Activated naive CD4-positive, alpha-beta T cell treated with anti-CD3 and anti-CD28 coated beads for 36 hours (primary cell): ENCODE data around the gene SCML2. TPM values are rescaled to one million over a fixed set of nuclear protein-coding genes. Genes with fewer than 3 reads are reported as not detected.
"Not testable (repeated sequence)": the region's sequence is repeated elsewhere in the genome, so short reads cannot be mapped to it uniquely, and the experiment has no call there.

Source experiments
- CTCF ChIA-PET: fragments of 350-600 bp; sonication (Branson Sonifier 250); formaldehyde crosslinking; loops from one replicate; lab custom pipeline; 2021; ENCODE audit warnings: antibody characterized with exemption; lab: Charles Lee
- DNase-seq: peaks from one replicate; pipeline ENCODE4 v3.0.0-alpha.2; 2020
- H3K27ac Mint-ChIP-seq: one replicate; pipeline ENCODE4 v1.8.0; 2021; ENCODE audit warnings: mild to moderate bottlenecking, mixed read lengths
- H3K27me3 Mint-ChIP-seq: one replicate; pipeline ENCODE4 v1.8.0; 2021; ENCODE audit warnings: low read depth, mixed read lengths
- H3K36me3 Mint-ChIP-seq: one replicate; pipeline ENCODE4 v1.8.0; 2021; ENCODE audit warnings: low read depth, mixed read lengths
- H3K4me1 Mint-ChIP-seq: one replicate; pipeline ENCODE4 v1.8.0; 2021; ENCODE audit warnings: low read depth, mixed read lengths
- H3K4me3 Mint-ChIP-seq: one replicate; pipeline ENCODE4 v1.8.0; 2021; ENCODE audit warnings: mild to moderate bottlenecking, moderate library complexity, mixed read lengths
- H3K9me3 Mint-ChIP-seq: one replicate; pipeline ENCODE4 v1.8.0; 2021; ENCODE audit warnings: mixed read lengths
- intact Hi-C: fragments of 100-400 bp; cut with micrococcal nuclease; formaldehyde crosslinking; loops from one replicate; pipeline ENCODE4 v1.15.1; 2023
- total RNA-seq, 2 experiments: library from RNA; stranded (reverse); gene quantifications; one replicate each; pipeline ENCODE4 v1.2.3, GENCODE V29; 2021

Gene SCML2
- total RNA-seq, 2 experiments from 2014 or later: 4.6 to 5.1 TPM

DNA sequence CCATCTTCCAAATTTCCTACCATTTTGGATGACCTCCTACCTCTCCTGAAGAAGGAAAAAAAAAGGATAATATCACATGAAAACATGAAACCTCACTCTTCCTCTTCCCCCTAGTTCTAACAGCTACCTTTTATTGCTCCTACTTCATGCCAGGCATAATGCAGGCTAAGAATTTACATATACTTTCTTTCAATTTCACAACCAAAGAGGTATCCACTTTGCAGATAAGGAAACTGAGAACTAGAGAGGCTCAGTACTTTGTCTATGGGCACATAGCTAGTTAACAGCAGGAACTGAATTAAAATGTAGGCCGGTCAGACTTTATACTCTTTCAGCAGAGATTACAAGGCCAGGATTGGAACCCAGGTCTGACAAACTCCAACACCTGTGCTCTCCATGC, 99.4 kb downstream of the SCML2 start:
- Mint-ChIP-seq H3K36me3 (peaks cover 13% of the 10 kb centered on the region), H3K4me3 (no peak overlapping the region), H3K27ac (no peak overlapping the region), H3K9me3 (no peaks in the 10 kb centered on the region), H3K4me1 (no peaks in the 10 kb centered on the region), H3K27me3 (no peaks in the 10 kb centered on the region)
- DNase-seq: no peak
- CTCF ChIA-PET: interaction anchor here (0.8 kb wide), 1 partner anchor 699 kb away, joined by 7 read pairs; no protein-coding TSS in a partner anchor
- intact Hi-C loops: no loop called here

DNA sequence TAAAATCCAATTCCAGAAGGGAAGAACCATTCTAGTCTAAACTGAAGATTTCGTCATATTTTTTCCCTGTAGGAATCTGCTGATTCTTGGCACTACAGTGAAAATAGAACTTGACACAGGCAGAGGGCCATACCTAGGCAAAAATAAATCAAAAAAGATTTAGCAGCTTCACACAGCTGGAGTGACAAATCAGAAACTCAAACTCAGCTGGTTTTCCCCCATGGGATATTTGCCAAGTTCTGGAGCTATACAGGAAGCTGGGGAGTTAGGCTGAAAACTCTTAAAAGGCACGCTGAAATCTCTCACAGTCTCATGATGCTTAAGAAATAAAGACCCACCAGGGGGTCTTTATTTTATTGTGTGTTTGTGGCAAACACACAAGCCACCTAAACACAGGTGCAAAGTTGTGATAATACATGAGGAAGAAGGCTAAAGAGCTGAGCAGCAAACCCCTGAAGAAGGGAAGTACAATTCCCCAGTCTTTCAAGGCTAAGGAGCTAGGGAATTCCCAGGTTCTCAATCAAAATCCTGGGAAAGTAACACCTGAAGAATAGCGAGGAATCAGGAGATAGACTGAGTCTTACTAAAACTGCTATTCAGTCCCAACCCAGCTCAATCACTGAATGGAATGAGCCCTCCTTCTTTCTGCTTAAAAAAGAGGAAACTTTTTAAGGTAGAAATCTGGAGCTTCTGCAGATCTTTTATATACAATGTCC, 101.7 kb downstream of the SCML2 start:
- no peaks in the 10 kb centered on the region for H3K27me3 Mint-ChIP-seq
- no peak overlapping the region for H3K27ac Mint-ChIP-seq
- H3K4me1 Mint-ChIP-seq: no peaks in the 10 kb centered on the region
- DNase-seq: no peak
- peaks cover 13% of the 10 kb centered on the region for H3K36me3 Mint-ChIP-seq
- H3K9me3 Mint-ChIP-seq: no peaks in the 10 kb centered on the region
- no peak overlapping the region for H3K4me3 Mint-ChIP-seq
- intact Hi-C loops: no loop called here
- CTCF ChIA-PET: no interaction called here

DNA sequence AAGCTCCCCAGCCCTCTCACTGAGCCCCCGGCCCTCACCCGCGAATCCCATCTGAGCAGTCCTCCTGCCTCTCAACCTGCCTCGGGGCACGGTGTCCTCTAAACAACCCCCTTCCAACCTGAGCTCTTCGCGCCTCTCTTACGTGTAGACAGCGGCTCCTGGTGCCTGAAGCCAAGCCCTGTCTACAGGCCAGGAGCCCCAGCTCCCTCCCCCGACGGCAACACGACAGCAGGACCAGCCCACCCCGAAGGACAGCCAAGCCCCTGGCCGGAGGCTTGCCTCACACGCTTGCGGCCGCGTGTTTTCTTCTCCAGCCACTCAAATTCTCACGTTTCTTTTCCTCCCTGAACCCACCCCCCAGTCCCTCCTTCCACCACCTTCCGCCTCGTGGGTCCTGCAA, 124.8 kb downstream of the SCML2 start:
- H3K4me3 Mint-ChIP-seq, intact Hi-C loops, CTCF ChIA-PET, H3K4me1 Mint-ChIP-seq, DNase-seq, H3K27me3 Mint-ChIP-seq, H3K27ac Mint-ChIP-seq, H3K9me3 Mint-ChIP-seq, H3K36me3 Mint-ChIP-seq: not testable (repeated sequence)

DNA sequence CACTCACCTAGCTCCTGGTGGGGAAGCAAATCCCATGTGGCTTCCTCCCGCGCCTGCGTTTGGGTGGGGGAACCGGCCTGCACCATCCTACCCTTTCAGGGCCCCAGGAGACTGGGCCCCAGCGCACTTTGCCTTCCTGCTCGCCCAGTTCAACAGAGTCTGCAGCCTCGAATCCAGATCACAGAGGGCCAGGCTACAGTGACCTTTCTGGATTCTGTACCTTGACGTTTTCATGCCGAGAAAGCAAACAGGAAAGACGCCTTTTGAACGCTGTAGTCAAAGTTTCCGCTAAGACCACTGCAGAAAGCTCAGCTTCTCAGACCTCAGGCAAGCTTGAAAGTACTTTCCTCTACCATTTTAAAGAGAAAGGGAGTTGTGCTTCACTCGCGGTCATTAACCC, 126.4 kb downstream of the SCML2 start:
- Mint-ChIP-seq H3K27ac (no peak overlapping the region), H3K36me3 (no peaks in the 10 kb centered on the region), H3K4me3 (no peak overlapping the region), H3K27me3 (no peaks in the 10 kb centered on the region), H3K9me3 (no peaks in the 10 kb centered on the region), H3K4me1 (no peaks in the 10 kb centered on the region)
- intact Hi-C loops: no loop called here
- DNase-seq: no peak
- CTCF ChIA-PET: no interaction called here

DNA sequence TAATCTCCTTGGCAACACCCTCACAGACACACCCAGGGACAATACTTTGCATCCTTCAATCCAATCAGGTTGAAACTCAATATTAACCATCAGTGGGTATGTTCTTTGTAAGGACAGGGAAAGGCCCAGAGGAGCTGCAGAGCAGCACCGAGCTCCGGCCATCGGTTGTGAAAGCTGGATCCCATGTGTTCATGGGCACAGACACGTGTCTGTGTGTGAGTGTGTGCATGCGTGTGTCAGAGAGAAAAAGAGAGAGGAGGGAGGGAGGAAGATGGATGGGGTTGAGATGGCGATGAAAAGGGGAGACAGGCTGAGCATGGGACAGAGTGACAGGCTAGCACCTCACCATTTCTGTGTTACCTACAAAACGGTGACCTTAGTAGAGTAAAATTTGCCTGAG, 127.0 kb downstream of the SCML2 start:
- CTCF ChIA-PET: no interaction called here
- H3K27me3 Mint-ChIP-seq: no peaks in the 10 kb centered on the region
- no peaks in the 10 kb centered on the region for H3K4me1 Mint-ChIP-seq
- H3K9me3 Mint-ChIP-seq: no peaks in the 10 kb centered on the region
- no peak overlapping the region for H3K27ac Mint-ChIP-seq
- H3K4me3 Mint-ChIP-seq: no peak overlapping the region
- intact Hi-C loops: no loop called here
- no peaks in the 10 kb centered on the region for H3K36me3 Mint-ChIP-seq
- DNase-seq: no peak

DNA sequence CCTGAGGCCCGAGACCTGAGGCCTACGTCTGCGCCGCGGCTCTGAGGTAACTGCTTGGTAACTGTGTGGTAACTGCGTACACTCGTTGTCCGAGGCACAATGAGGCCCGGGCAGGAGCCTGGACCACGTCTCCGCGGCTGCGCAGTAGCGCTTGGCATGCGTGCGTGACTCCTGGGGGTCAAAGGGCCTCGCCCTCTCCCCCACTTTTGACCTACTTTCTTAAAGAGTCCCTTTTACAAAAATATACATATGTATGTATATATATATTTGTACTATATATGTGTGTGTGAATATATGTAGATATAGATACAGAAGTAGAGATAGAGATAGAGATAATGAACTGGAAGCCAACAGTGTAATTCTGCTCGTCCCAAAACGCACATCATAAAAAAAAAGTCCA, 133.7 kb downstream of the SCML2 start, which contains the start of gene BEND2:
Gene BEND2 (minus strand): TSS at position 101 of the 400 bp plus-strand sequence. CDS start 136 bp downstream, outside the sequence.
- CTCF ChIA-PET: no interaction called here
- no peaks in the 10 kb centered on the region for H3K27me3 Mint-ChIP-seq
- no peak within 1 kb of the TSS for H3K27ac Mint-ChIP-seq
- no peak for DNase-seq
- no peaks in the 10 kb centered on the region for H3K36me3 Mint-ChIP-seq
- intact Hi-C loops: no loop called here
- no peak within 1 kb of the TSS for H3K4me3 Mint-ChIP-seq
- H3K4me1 Mint-ChIP-seq: no peaks in the 10 kb centered on the region
- H3K9me3 Mint-ChIP-seq: no peaks in the 10 kb centered on the region

DNA sequence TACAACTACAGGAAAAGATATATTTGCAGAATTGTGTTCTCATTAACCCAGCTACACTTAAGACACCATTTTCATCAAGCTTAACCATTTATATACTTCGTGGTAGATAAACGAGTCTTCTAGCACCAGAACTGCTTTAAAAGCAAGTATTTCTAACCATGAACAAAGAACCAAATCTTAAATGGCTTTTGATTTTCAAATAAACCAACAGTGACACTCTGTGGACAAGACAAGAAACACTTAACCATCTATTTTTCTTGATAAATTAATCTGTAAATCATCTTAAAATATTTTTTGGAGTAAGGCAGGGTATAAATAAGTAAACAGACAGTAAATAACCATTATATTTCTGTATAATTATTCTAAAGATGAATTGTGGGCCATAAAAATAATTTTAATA, 144.0 kb downstream of the SCML2 start:
- intact Hi-C loops: loop anchor here (1.0 to 2.0 kb wide), 2 partner anchors 266 to 422 kb away; no protein-coding TSS in a partner anchor
- Mint-ChIP-seq H3K27ac (no peak overlapping the region), H3K9me3 (no peaks in the 10 kb centered on the region), H3K27me3 (no peaks in the 10 kb centered on the region), H3K36me3 (no peaks in the 10 kb centered on the region), H3K4me3 (no peak overlapping the region), H3K4me1 (no peaks in the 10 kb centered on the region)
- CTCF ChIA-PET: no interaction called here
- no peak for DNase-seq

DNA sequence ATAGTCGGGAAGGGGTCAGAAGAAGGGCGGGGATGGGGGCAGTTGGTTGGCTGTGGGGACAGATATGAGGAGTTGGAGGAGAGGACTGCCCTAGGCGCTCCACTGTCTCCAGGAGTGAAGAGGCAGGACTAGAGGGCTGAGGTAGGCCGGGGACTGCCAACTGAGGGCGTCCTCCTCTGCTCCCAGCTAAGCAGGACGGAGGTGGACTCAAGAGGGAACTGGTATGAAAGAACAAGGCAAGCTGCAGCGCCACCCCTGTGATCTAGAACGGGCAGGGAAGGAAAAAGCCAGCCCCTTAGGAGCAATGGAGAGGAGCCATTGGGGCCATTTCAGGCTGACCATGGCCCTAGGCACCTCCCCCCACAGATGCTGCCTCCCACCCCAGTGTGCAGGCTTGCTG, 147.8 kb downstream of the SCML2 start:
- H3K27me3 Mint-ChIP-seq: no peaks in the 10 kb centered on the region

DNA sequence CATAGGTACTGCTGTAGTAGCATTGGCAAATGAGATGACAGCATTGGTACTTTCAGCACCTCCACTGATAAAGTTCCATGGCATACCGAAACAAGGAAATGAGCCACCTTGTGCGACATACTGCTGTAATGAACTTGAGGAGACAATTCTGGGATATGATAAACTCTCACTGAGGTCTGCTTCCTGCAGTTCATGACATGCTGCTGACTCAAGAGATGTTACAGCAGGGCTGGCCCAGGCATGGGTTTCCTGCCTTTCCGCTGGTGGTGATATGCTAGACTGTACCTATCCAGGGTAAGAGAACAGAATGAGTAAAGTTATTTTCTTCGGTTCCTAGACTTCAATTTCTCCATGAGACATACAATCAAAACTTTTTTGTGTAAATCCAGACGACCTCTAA, 150.9 kb downstream of the SCML2 start:
- Mint-ChIP-seq H3K27ac (no peak overlapping the region), H3K9me3 (no peaks in the 10 kb centered on the region), H3K4me3 (no peak overlapping the region), H3K27me3 (no peaks in the 10 kb centered on the region), H3K36me3 (no peaks in the 10 kb centered on the region), H3K4me1 (no peaks in the 10 kb centered on the region)
- CTCF ChIA-PET: no interaction called here
- intact Hi-C loops: no loop called here
- no peak for DNase-seq

More for the DNA sequence above, 147.8 kb downstream of the SCML2 start:
- H3K36me3 Mint-ChIP-seq: no peaks in the 10 kb centered on the region
- no peak overlapping the region for H3K4me3 Mint-ChIP-seq
- H3K4me1 Mint-ChIP-seq: no peaks in the 10 kb centered on the region
- DNase-seq: no peak
- H3K27ac Mint-ChIP-seq: no peak overlapping the region
- H3K9me3 Mint-ChIP-seq: no peaks in the 10 kb centered on the region
- CTCF ChIA-PET: no interaction called here
- intact Hi-C loops: no loop called here

DNA sequence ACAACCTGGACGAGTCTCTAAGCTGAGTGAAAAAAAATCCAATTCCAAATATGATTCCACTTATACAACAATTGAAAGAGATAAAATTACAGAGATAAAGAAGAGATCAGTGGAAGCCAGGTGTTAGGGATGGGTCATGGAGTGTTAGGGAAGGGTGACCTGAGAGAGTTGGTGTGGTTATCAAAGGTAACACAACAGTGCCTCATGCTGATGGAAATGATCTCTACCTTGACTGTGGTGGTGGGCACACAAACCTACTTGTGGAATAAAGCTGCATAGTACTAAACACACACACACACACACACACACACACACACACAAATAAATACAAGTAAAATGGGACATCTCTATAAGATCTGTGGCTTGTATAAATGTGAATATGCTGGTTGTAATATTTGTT, 159.8 kb downstream of the SCML2 start:
- H3K4me1 Mint-ChIP-seq: no peaks in the 10 kb centered on the region
- DNase-seq: no peak
- H3K36me3 Mint-ChIP-seq: no peaks in the 10 kb centered on the region
- no peak overlapping the region for H3K27ac Mint-ChIP-seq
- intact Hi-C loops: no loop called here
- CTCF ChIA-PET: interaction anchor here (0.6 kb wide), 1 partner anchor 185 kb away, joined by 3 read pairs; no protein-coding TSS in a partner anchor
- no peaks in the 10 kb centered on the region for H3K27me3 Mint-ChIP-seq
- H3K9me3 Mint-ChIP-seq: no peaks in the 10 kb centered on the region
- no peak overlapping the region for H3K4me3 Mint-ChIP-seq

Other genes with a start within 250 kb of the SCML2 start
- gene BEND2, start 133.8 kb downstream of the SCML2 start, total RNA-seq: not detected
- 1 to 10 TPM in 1 of 2 experiments, under 1 TPM in 1; 0.91 to 1.4 TPM for gene CDKL5, start 70.9 kb upstream of the SCML2 start, total RNA-seq